Measurements from ENCODE around the gene FAM184A. TPM values are rescaled to one million over a fixed set of nuclear protein-coding genes. Genes with fewer than 3 reads are reported as not detected.

FAM184A gene
- total and polyA plus RNA-seq, 2 of the 13 experiments (the other 11 are each of a cell fraction or from before 2014, with no cell fraction given): 7.0 to 18.0 TPM

- intact Hi-C loops (cut with micrococcal nuclease; ENCODE audit: unreplicated experiment) (loop anchor here (5.0 kb wide), 1 partner anchor 62 kb away; no protein-coding TSS in a partner anchor), in situ Hi-C loops (cut with HindIII; ENCODE audit: extremely low pct_ligation_motif_present, low pct_unique_long_range_greater_than_20kb) (loop anchor here (25.0 kb wide), 2 partner anchors 612 to 862 kb away; no protein-coding TSS in a partner anchor)
- no peak for FAIRE-seq
- Histone ChIP-seq H3K9me3 (ENCODE audit: low read length) (no peaks in the 10 kb centered on the region), H3K27ac (ENCODE audit: extremely low read length, insufficient read depth, low read length) (no peak overlapping the region), H4K20me1 (ENCODE audit: insufficient read depth, low read length) (no peaks in the 10 kb centered on the region), H3K36me3 (replicated peaks in 1 of 2; ENCODE audit: control insufficient read depth in 1 of 2, insufficient read depth in 2 of 2, low read length in 2 of 2) (no peaks in the 10 kb centered on the region), H3K27me3 (ENCODE audit: control insufficient read depth in 1 of 2, insufficient read depth in 2 of 2, low read length in 2 of 2) (no peaks in the 10 kb centered on the region), H2AFZ (ENCODE audit: low read length) (no peak overlapping the region), H3K4me3 (replicated peaks in 1 of 3; ENCODE audit: insufficient read depth in 1 of 3, low read depth in 2 of 3, low read length in 3 of 3) (no peak overlapping the region), H3K79me2 (ENCODE audit: insufficient read depth, low read length) (no peaks in the 10 kb centered on the region), H3K4me1 (ENCODE audit: insufficient read depth, low read length) (peaks cover 39% of the 10 kb centered on the region), H3K4me2 (ENCODE audit: low read depth, low read length) (no peak overlapping the region), H3K9ac (ENCODE audit: insufficient read depth, low read depth, low read length) (no peak overlapping the region)
- BruUV-seq (replicated peaks): no TSS peak
- 93% methylated on average over 2 of the region's 2 CpGs for WGBS (ENCODE audit: low lambda C conversion rate)
- POLR2A ChIA-PET: no interaction called here
- no peak for TF ChIP-seq RFXAP (CRISPR knock-in tag; IDR thresholded peaks at IDR 0.05; ENCODE audit: borderline replicate concordance)
- no peak for TF ChIP-seq ZNF124 (CRISPR knock-in tag; IDR thresholded peaks at IDR 0.05)
- TF ChIP-seq SOX5 (CRISPR knock-in tag; IDR thresholded peaks at IDR 0.05; ENCODE audit: borderline replicate concordance): no peak
- TF ChIP-seq, protein P1, sequence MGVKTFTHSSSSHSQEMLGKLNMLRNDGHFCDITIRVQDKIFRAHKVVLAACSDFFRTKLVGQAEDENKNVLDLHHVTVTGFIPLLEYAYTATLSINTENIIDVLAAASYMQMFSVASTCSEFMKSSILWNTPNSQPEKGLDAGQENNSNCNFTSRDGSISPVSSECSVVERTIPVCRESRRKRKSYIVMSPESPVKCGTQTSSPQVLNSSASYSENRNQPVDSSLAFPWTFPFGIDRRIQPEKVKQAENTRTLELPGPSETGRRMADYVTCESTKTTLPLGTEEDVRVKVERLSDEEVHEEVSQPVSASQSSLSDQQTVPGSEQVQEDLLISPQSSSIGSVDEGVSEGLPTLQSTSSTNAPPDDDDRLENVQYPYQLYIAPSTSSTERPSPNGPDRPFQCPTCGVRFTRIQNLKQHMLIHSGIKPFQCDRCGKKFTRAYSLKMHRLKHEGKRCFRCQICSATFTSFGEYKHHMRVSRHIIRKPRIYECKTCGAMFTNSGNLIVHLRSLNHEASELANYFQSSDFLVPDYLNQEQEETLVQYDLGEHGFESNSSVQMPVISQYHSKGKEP (CRISPR knock-in tag; IDR thresholded peaks at IDR 0.05): no peak
- no peak for TF ChIP-seq ZNF326 (CRISPR knock-in tag; IDR thresholded peaks at IDR 0.05; ENCODE audit: borderline replicate concordance)
- TF ChIP-seq ZNF333 (CRISPR knock-in tag; IDR thresholded peaks at IDR 0.05; ENCODE audit: borderline replicate concordance): no peak
- TF ChIP-seq ZNF678 (CRISPR knock-in tag; IDR thresholded peaks at IDR 0.05): no peak
- no peak for TF ChIP-seq MAZ (IDR thresholded peaks at IDR 0.05; ENCODE audit: borderline replicate concordance, low read depth, low read length)
- no peak for TF ChIP-seq MAZ (CRISPR knock-in tag; IDR thresholded peaks at IDR 0.05; ENCODE audit: low read depth)
- no peak for TF ChIP-seq ZNF746 (CRISPR knock-in tag; IDR thresholded peaks at IDR 0.05)
- TF ChIP-seq SALL1 (CRISPR knock-in tag; IDR thresholded peaks at IDR 0.05): no peak
- no peak for TF ChIP-seq ELF4 (CRISPR knock-in tag; IDR thresholded peaks at IDR 0.05; ENCODE audit: borderline replicate concordance)
- no peak for TF ChIP-seq MBD4 (IDR thresholded peaks at IDR 0.05; ENCODE audit: borderline replicate concordance, low read length)
- no peak for TF ChIP-seq NFE2L1 (CRISPR knock-in tag; IDR thresholded peaks at IDR 0.05; ENCODE audit: borderline replicate concordance)
- CTCF ChIA-PET (ENCODE audit: low intra/inter-chr PET ratio, low total read pairs): no interaction called here
- ATAC-seq: no peak
- DNase-seq (ENCODE audit: low spot score): no peak
Measured at GRCh38 chr6:119125576-119125975, 47.1 kb upstream of the FAM184A start.
